Lung microvascular endothelial cell (primary cell): ENCODE measurements around the gene AFDN. TPM values are rescaled to one million over a fixed set of nuclear protein-coding genes. Genes with fewer than 3 reads are reported as not detected.
"Not testable (repeated sequence)": the region's sequence is repeated elsewhere in the genome, so short reads cannot be mapped to it uniquely, and the experiment has no call there.

Experiments
- DNase-seq, 2 donors: peaks; one replicate each; pipeline versions ENCODE4 v3.0.0 to v3.0.0-alpha.2; 2010; ENCODE audit warnings: low read depth in 2 of 2
- total RNA-seq: library from RNA; depleted of rRNA; stranded (reverse); fragments of >200 nt; gene quantifications from 2 replicates; pipeline ENCODE4 v1.2.1, GENCODE V29; 2014

AFDN gene
- total RNA-seq, 1 donor from 2014 or later: 137 TPM

- no peak for DNase-seq
These were observed 170.9 kb downstream of the AFDN start, which contains the start of gene KIF25 for GRCh38 chr6:167997642-167998041. Gene KIF25 (plus strand): TSS chr6:167997671. CDS start chr6:168029586, 31,915 bp downstream.

DNA sequence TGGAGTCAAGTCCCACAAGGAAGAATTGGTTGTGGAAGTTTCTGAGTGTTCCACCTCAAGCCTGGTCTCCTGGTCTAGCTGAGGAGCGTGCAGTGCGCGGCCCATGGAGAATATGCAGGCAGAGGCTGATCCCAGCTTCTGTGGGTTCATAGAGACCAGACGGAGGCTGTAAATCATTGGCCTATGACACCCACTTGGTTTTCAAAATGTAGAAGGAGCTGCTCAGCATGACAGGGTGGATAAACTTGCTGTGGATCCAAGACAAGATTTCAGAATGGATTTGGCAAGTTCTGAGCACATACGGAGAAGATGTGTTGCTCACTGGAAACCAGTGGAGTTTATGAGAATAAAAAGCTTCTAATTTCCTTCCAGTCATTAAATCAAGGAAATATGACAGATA lies 171.5 kb downstream of the AFDN start:
- no peak for DNase-seq

DNA sequence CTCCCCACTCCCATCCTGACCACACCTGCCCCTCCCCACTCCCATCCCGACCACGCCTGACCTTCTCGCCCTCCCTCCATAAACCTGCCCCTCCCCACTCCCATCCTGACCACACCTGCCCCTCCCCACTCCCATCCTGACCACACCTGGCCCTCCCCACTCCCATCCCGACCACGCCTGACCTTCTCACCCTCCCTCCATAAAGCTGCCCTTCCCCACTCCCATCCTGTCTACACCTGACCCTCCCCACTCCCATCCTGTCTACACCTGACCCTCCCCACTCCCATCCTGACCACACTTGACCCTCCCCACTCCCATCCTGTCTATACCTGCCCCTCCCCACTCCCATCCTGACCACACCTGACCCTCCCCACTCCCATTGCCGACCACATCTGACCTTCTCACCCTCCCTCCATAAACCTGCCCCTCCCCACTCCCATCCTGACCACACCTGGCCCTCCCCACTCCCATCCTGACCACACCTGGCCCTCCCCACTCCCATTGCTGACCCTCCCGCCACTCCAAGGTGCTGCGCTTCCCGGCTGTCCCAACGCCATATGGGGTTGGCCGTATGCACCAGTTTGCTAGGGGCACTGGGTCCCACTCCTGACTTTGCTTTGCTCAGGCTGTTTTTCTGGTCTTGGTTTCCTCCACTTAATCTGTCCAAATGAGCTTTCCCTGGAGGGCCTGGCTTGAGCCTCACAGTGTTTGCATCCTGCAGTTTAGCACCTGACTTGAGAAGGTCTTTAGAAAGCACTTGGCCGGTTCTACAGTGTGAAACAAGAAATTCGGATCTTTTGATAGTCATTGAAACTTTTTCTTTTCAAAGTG lies 173.7 kb downstream of the AFDN start:
- DNase-seq: no peak

DNA sequence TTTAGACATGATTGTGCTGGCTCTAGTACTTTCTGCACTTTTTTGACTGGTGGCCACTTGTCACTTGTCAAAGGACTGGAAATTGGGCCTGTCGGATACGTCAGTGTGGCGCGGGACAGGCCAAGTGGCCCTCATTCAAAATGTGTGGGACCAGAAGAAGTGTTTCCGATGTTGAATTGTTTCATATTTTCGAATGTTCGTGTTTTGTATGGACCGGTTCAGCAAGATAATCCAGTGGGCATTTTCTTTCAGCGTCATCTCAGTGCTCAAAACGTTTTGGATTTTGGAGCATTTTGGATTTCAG lies 174.3 kb downstream of the AFDN start:
- no peak for DNase-seq

- DNase-seq: not testable (repeated sequence)
These were observed 174.8 kb downstream of the AFDN start for GRCh38 chr6:168001514-168001913.

DNA sequence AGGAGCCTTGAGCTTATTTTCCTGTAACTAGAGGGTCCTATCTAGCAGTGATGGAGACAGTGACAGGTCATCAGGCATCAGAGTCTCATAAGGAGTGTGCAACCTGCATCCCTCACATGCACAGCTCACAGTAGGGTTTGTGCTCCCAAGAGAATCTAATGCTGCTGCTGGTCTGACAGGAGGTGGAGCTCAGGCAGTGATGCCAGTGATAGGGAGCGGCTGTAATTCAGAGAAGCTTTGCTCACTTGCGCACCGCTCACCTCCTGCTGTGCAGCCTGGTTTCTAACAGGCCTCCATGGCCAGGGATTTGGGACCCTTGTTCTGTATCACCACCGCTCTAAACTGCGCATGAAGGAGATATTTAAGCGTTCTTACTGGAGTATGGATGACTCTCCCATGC lies 176.1 kb downstream of the AFDN start:
- no peak for DNase-seq

DNA sequence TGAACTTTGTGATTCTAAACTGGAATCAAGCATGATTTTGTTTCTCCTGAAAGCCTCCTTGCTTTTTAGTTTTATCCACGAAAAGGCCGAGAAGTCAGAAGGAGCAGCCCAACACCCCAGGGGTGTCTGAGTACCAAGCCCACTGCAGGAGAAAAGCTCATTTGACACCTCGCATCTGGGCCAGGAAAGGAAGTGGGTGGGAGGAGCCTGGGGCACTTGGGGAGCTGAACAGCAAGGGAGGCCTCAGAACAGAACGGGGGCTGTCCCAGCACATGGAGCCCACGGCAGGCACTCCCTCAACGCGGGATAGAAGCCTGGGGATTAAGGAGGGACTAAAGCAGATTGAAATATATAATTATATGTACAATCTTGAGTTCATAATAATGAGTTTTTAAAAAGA lies 177.3 kb downstream of the AFDN start:
- DNase-seq: peak in 1 of 2 donors; percentile 31

DNA sequence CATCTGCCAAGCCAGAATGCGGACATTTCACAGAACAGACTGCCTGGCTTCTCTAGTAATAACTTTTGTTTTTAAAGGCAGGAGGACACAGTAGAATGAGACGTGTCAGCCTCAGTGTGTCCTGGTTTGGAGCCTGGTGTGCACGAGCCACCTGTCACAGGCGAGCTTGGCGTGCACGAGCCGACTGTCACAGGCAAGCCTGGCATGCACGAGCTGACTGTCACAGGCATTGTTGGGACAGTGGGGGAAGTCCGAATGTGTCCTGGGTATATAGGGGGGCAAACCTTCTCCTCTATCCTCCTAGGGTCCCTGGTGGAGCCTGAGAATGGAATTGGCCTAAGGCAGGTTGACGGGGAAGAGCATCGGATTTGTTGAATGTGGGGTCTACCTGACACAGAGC lies 178.2 kb downstream of the AFDN start:
- no peak for DNase-seq

DNA sequence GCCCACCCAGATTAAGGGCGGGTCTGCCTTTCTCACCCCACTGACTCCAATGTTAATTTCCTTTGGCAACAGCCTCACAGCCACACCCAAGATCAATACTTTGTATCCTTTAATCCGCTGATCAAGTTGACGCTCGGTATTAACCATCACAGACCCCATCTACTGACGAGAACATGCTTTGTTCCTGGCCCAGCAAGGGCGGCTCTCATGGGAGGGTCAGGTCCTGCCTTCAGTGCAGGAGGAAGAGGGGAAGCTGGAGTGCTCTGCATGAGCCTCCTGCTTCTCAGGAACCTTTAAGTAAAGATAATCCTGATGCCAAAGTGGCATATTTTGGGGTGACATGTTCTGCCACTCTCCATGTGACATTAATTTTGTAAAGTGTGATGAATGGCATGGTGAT lies 179.1 kb downstream of the AFDN start:
- no peak for DNase-seq

DNA sequence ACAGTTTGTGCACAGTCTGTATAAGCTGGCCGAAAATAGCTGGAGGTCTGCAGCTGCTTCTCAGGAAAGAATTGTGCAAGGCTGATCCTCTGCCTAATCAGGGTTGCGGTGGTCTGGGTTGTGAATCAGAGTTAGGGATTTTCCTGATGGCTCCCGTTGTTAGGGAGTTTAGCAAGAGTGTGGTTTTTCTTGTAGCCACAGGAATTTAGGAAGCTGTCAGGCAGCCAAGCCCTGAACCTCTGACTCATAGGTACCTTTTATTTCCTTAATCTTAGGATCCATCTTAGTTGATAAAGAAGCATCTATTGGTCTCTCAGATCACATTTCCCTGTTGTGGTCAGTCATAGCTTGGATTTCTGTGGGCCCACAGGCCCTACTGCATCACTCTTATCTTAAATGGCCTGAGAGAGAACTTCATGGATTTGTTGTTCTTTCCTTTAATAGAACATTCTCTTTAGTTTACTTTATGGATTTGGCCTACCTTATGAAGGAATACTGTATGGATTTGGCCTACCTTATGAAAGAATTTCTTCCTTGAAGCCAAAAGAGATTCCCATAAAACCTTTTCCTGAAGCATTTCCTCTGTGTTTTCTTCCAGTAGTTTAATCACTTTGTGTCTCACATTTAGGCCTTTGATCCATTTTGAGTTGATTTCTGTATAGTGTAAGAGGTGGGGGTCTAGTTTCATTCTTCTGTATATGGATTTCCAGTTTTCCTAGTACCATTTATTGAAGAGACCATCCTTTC lies 181.1 kb downstream of the AFDN start:
- DNase-seq: peak; percentile 16 to 98

- no peak for DNase-seq
These were observed 182.6 kb downstream of the AFDN start for GRCh38 chr6:168009331-168009730.

GRCh38 chr6:168011291-168011690 lies 184.6 kb downstream of the AFDN start:
- no peak for DNase-seq

- no peak for DNase-seq
These were observed 185.9 kb downstream of the AFDN start for GRCh38 chr6:168012431-168013249.

DNA sequence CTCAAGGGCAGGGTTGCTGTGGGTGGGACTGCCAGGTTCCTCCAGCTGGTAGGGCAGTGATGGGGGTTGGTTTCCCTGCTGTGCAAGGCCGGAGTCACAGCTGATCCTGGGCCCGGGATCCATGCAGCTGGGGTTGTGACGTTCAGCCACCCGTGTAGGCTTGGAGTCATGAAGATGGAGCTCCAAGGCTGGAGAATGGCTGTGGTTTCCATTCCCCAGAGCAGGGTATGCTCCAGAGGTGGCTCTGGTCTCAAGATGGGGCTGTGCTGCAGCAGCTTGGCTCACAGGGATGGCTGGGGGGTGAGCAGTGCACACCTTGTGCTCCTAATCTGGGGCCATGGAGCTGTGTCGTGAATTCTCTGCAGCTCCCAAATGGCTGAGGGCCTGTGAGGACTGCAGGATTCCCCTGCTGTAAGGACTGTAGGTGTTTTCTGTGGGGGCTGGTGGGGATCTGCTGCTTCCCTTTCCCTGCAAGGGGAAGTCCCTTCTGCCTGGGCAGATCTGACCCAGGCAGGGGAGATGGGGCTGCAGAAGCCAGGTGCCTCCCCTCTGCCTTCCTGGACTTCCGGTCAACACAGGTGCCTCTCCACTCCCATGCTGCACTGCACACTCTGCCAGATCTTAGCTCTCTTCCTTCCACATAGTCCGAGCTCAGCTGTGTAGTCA lies 186.7 kb downstream of the AFDN start:
- no peak for DNase-seq

DNA sequence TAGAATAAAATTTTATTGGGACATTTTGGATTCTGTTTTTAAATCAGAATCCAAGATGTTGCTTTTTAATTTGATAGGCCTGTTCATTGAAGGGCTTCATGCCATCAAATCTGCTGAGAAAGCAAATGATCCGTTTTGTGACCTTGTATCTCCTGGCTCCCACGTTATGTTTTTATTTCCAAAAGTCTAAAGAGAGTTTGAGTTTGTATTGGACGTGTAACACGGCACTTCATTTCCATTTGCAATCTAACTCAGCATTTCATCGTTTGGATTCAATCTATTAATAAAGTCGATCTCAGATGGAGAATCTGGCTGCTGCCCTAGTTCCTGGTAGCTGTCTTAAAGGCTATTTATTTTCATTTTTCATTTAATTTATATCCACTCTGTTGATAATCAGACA lies 187.7 kb downstream of the AFDN start:
- peak in 1 of 2 donors; percentile 18 for DNase-seq

DNA sequence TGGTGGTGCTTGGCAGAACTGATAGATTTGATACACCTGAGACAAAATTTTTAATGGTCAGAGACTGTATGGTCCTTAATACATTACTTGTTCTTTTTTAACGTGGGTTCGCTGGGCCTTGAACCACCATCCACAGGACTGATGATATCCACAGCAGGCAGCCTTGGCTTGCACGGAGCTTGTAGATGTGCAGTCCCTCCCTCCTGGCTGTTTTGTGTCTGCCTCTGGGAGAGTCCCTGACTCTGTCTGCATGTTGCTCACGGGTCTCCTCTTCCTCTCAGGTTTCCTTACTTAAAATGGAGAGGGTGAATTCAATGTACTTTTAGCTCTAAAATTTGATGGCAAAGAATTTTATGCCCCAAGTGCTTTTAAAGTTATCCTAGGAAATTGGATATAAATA lies 188.3 kb downstream of the AFDN start:
- DNase-seq: no peak

- no peak for DNase-seq
These were observed 188.9 kb downstream of the AFDN start for GRCh38 chr6:168015482-168016175.

- DNase-seq: no peak
These were observed 189.5 kb downstream of the AFDN start for GRCh38 chr6:168016176-168016620.

GRCh38 chr6:168016721-168017525 lies 190.2 kb downstream of the AFDN start:
- DNase-seq: peak in 1 of 2 donors; percentile 41

- no peak for DNase-seq
These were observed 190.9 kb downstream of the AFDN start for GRCh38 chr6:168017629-168018028.
